GM18498 (cell line): ENCODE results near the gene TMEM40.
"Not testable (repeated sequence)": the region's sequence is repeated elsewhere in the genome, so short reads cannot be mapped to it uniquely, and the experiment has no call there.

Experiments
- ATAC-seq: cut with Tn5 transposase; IDR thresholded peaks from one replicate; pipeline ENCODE4 v1.9.1; 2021; ENCODE audit warnings: mild to moderate bottlenecking, moderate library complexity; ENCODE audit not compliant: unreplicated experiment

Gene TMEM40

GRCh38 chr3:12722226-12722625 lies 36.8 kb downstream of the TMEM40 start:
- no peak for ATAC-seq

- peak; percentile 86 for ATAC-seq
These were observed 38.8 kb downstream of the TMEM40 start for GRCh38 chr3:12719984-12720898.

- ATAC-seq: no peak
These were observed 39.5 kb downstream of the TMEM40 start for GRCh38 chr3:12719541-12719940.

GRCh38 chr3:12716605-12717151 lies 42.4 kb downstream of the TMEM40 start:
- no peak for ATAC-seq

- ATAC-seq: no peak
These were observed 44.8 kb downstream of the TMEM40 start for GRCh38 chr3:12714278-12714677.

- no peak for ATAC-seq
These were observed 49.0 kb downstream of the TMEM40 start for GRCh38 chr3:12710062-12710461.

GRCh38 chr3:12709334-12709733 lies 49.7 kb downstream of the TMEM40 start:
- no peak for ATAC-seq

GRCh38 chr3:12708584-12709192 lies 50.4 kb downstream of the TMEM40 start:
- no peak for ATAC-seq

- no peak for ATAC-seq
These were observed 51.6 kb downstream of the TMEM40 start for GRCh38 chr3:12707449-12707848.

GRCh38 chr3:12706504-12707253 lies 52.4 kb downstream of the TMEM40 start:
- peak; percentile 83 for ATAC-seq

GRCh38 chr3:12705981-12706380 lies 53.1 kb downstream of the TMEM40 start:
- ATAC-seq: no peak

- ATAC-seq: no peak
These were observed 53.6 kb downstream of the TMEM40 start for GRCh38 chr3:12705374-12705926.

GRCh38 chr3:12702501-12702900 lies 56.6 kb downstream of the TMEM40 start:
- no peak for ATAC-seq

- ATAC-seq: not testable (repeated sequence)
These were observed 57.5 kb downstream of the TMEM40 start for GRCh38 chr3:12701601-12702000.

GRCh38 chr3:12700800-12701199 lies 58.3 kb downstream of the TMEM40 start:
- no peak for ATAC-seq

GRCh38 chr3:12695916-12696315 lies 63.1 kb downstream of the TMEM40 start:
- no peak for ATAC-seq

GRCh38 chr3:12695112-12695511 lies 63.9 kb downstream of the TMEM40 start:
- ATAC-seq: no peak

GRCh38 chr3:12692444-12692843 lies 66.6 kb downstream of the TMEM40 start:
- no peak for ATAC-seq

- no peak for ATAC-seq
These were observed 68.9 kb downstream of the TMEM40 start for GRCh38 chr3:12689997-12690711.

GRCh38 chr3:12687948-12688347 lies 71.1 kb downstream of the TMEM40 start:
- no peak for ATAC-seq
